HCT116 (cell line): Measurements from ENCODE around the gene ZBED6. TPM values are rescaled to one million over a fixed set of nuclear protein-coding genes. Genes with fewer than 3 reads are reported as not detected.
"Not testable (repeated sequence)": the region's sequence is repeated elsewhere in the genome, so short reads cannot be mapped to it uniquely, and the experiment has no call there.

Experiments
- ATAC-seq: fragments of 200-7000 bp; cut with Tn5 transposase; 2 replicates; pipeline ENCODE4 v1.9.1; 2020; ENCODE audit warnings: mild to moderate bottlenecking, moderate library complexity
- BruUV-seq: library from RNA; stranded (reverse); fragments of 400-500 nt; replicated peaks from 2 replicates; lab custom pipeline; 2021; lab: Mats Ljungman, UMichigan
- CTCF ChIA-PET: fragments of 300-600 bp; sonication (Branson Sonifier 250); formaldehyde crosslinking; loops from one replicate; lab custom pipeline; 2021; ENCODE audit warnings: antibody characterized with exemption; lab: Charles Lee
- POLR2A ChIA-PET: fragments of 300-600, 350-600 bp; sonication (Branson Sonifier 250); formaldehyde crosslinking; loops from one replicate; lab custom pipeline; 2021; ENCODE audit warnings: antibody characterized with exemption; lab: Charles Lee
- RAD21 ChIA-PET, 2 experiments: fragments of 300-600 bp; sonication (Branson Sonifier 250); formaldehyde crosslinking; loops; one replicate each; lab custom pipeline; 2023; ENCODE audit warnings: low total read pairs in 2 of 2; ENCODE audit not compliant: uncharacterized antibody in 2 of 2, unreplicated experiment in 2 of 2, low non-redundant PET in 1 of 2; lab: Charles Lee
- DNase-seq: peaks from one replicate; pipeline ENCODE4 v3.0.0-alpha.2; 2010; ENCODE audit warnings: low read depth, low spot score
- H2AFZ ChIP-seq: fragments of 200-600 bp; shearing (Covaris generic), sonication (generic); 2 replicates; pipeline ENCODE4 v1.6.1; 2017; ENCODE audit warnings: low read depth, mixed run types, mixed read lengths, antibody characterized with exemption, low read length; ENCODE audit not compliant: poor library complexity, severe bottlenecking
- H3K27ac ChIP-seq: 2 replicates; pipeline ENCODE4 v1.5.1; 2012; ENCODE audit warnings: low read depth, low read length
- H3K27me3 ChIP-seq: fragments of 200-600 bp; sonication (generic); 2 replicates; pipeline ENCODE4 v1.6.1; 2016; ENCODE audit warnings: mixed run types, low read length, mixed read lengths; ENCODE audit not compliant: insufficient read depth
- H3K36me3 ChIP-seq, 2 experiments: fragments of 200-500 bp in 1 of 2; fragments of 200-600 bp in 1 of 2; sonication (Bioruptor generic) in 1 of 2; sonication (generic) in 1 of 2; 2 replicates each; pipeline versions ENCODE4 v1.5.1 to v1.6.1; 2014 to 2016; ENCODE audit warnings: low read length in 2 of 2, inconsistent platforms in 1 of 2, mixed read lengths in 1 of 2, mixed run types in 1 of 2; ENCODE audit not compliant: insufficient read depth in 2 of 2, control insufficient read depth in 1 of 2
- H3K4me1 ChIP-seq, 2 experiments: fragments of 200-600 bp in 1 of 2; sonication (generic) in 1 of 2; 2 replicates each; pipeline versions ENCODE4 v1.5.1 to v1.6.1; 2012 to 2017; ENCODE audit warnings: low read length in 2 of 2, inconsistent platforms in 1 of 2, mild to moderate bottlenecking in 1 of 2, mixed read lengths in 1 of 2, mixed run types in 1 of 2, moderate library complexity in 1 of 2; ENCODE audit not compliant: insufficient read depth in 2 of 2, control insufficient read depth in 1 of 2
- H3K4me2 ChIP-seq: fragments of 200-600 bp; sonication (generic); 2 replicates; pipeline ENCODE4 v1.6.1; 2017; ENCODE audit warnings: mixed run types, low read length, mixed read lengths
- H3K4me3 ChIP-seq, 2 experiments: fragments of 200-600 bp in 1 of 2; sonication (generic) in 1 of 2; replicated peaks in 1 of 2; 2 replicates each; pipeline ENCODE4 v1.5.1; 2011 to 2016; ENCODE audit warnings: low read length in 2 of 2, control low read depth in 1 of 2, low read depth in 1 of 2, mild to moderate bottlenecking in 1 of 2, mixed read lengths in 1 of 2, mixed run types in 1 of 2
- H3K79me2 ChIP-seq: fragments of 200-600 bp; sonication (generic); 2 replicates; pipeline ENCODE4 v1.6.1; 2017; ENCODE audit warnings: mild to moderate bottlenecking, mixed run types, low read length, moderate library complexity, mixed read lengths; ENCODE audit not compliant: insufficient read depth
- H3K9ac ChIP-seq: fragments of 200-600 bp; sonication (generic); 2 replicates; pipeline ENCODE4 v1.6.1; 2016; ENCODE audit warnings: low read length, mixed read lengths
- H3K9me2 ChIP-seq: fragments of 200-600 bp; sonication (generic), shearing (Covaris generic); 2 replicates; pipeline ENCODE4 v1.6.1; 2017; ENCODE audit warnings: mixed run types, mild to moderate bottlenecking, moderate library complexity; ENCODE audit not compliant: insufficient read depth
- H3K9me3 ChIP-seq, 2 experiments: fragments of 200-500 bp in 1 of 2; fragments of 200-600 bp in 1 of 2; sonication (Bioruptor generic) in 1 of 2; sonication (generic) in 1 of 2; 2 replicates each; pipeline ENCODE4 v1.6.1; 2014 to 2017; ENCODE audit warnings: low read length in 2 of 2, mixed read lengths in 2 of 2, inconsistent platforms in 1 of 2, low read depth in 1 of 2, mild to moderate bottlenecking in 1 of 2, mixed run types in 1 of 2, moderate library complexity in 1 of 2; ENCODE audit not compliant: control insufficient read depth in 1 of 2, insufficient read depth in 1 of 2
- H4K20me1 ChIP-seq: fragments of 200-600 bp; sonication (generic), shearing (Covaris generic); 2 replicates; pipeline ENCODE4 v1.6.1; 2017; ENCODE audit warnings: mixed run types, mild to moderate bottlenecking, moderate library complexity; ENCODE audit not compliant: insufficient read depth
- CBX3 ChIP-seq: IDR thresholded peaks from 2 replicates; pipeline ENCODE4 v1.6.1; 2012; ENCODE audit warnings: low read depth
- CEBPB ChIP-seq: IDR thresholded peaks from 2 replicates; pipeline ENCODE4 v1.6.1; 2012; ENCODE audit warnings: low read depth
- CTCF ChIP-seq, 3 experiments: fragments of 200-600 bp in 1 of 3; sonication (generic) in 1 of 3; IDR thresholded peaks in 2 of 3; conservative IDR thresholded peaks in 1 of 3; 2 replicates each; pipeline ENCODE4 v1.5.1; 2012 to 2017; ENCODE audit warnings: low read depth in 2 of 3, low read length in 2 of 3, antibody characterized with exemption in 1 of 3, borderline replicate concordance in 1 of 3, control low read depth in 1 of 3, mild to moderate bottlenecking in 1 of 3, mixed read lengths in 1 of 3, mixed run types in 1 of 3, moderate library complexity in 1 of 3; ENCODE audit not compliant: insufficient read depth in 1 of 3
- POLR2AphosphoS5 ChIP-seq: IDR thresholded peaks from 2 replicates; pipeline ENCODE4 v1.6.1; 2011; ENCODE audit warnings: mild to moderate bottlenecking, low read depth, low read length, moderate library complexity
- RAD21 ChIP-seq: IDR thresholded peaks from 2 replicates; pipeline ENCODE4 v1.6.1; 2012; ENCODE audit warnings: low read depth, mild to moderate bottlenecking
- SP1 ChIP-seq: IDR thresholded peaks from 2 replicates; pipeline ENCODE4 v1.6.1; 2012; ENCODE audit warnings: low read depth
- SRF ChIP-seq: IDR thresholded peaks from 2 replicates; pipeline ENCODE4 v1.6.1; 2012; ENCODE audit warnings: low read depth
- TCF7L2 ChIP-seq: IDR thresholded peaks from 2 replicates; pipeline ENCODE4 v1.7.0; 2011; ENCODE audit warnings: borderline replicate concordance, inconsistent platforms; ENCODE audit not compliant: insufficient read depth, insufficient read length; ENCODE audit errors: extremely low read depth
- ZFX ChIP-seq: fragments of 450-650 bp; IDR thresholded peaks from 2 replicates; pipeline ENCODE4 v1.6.1; 2017
- ZNF274 ChIP-seq: fragments of 200-500 bp; sonication (Bioruptor generic); IDR thresholded peaks from 2 replicates; pipeline ENCODE4 v1.6.1; 2014; ENCODE audit warnings: mild to moderate bottlenecking, low read depth, low read length, inconsistent platforms
- intact Hi-C: fragments of 100-400 bp; cut with micrococcal nuclease; formaldehyde crosslinking; loops from 2 replicates; pipeline ENCODE4 v1.10.0; 2022
- total RNA-seq: library from RNA; stranded (reverse); gene quantifications from one replicate; pipeline ENCODE4 v1.2.1, GENCODE V29; 2021; ENCODE audit not compliant: unreplicated experiment
- TF ChIP-seq, protein P1 (sequence below): IDR thresholded peaks from 2 replicates; pipeline ENCODE4 v1.6.1; 2012

The ZBED6 gene
- total RNA-seq, 1 experiment from 2014 or later, result 26.9 TPM

DNA sequence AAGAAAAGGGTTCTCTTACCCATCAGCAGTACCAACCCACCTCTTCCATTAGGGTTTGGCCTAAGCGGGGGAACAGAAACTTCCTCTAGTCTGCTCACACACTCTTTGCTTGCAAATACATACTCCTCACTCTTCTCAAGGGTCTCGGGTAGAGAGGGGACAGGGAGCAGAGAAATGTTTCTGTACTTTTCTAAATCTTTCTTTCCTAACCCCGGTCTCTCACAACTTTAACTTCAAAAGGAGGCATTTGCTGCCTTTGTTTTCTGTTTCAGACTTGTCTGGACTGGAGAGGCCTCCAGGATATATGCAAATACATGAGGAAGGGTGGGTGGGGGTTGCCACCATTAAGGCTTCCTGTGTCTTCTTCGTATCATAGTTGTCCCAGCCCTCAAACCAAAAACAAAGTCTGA is 41.0 kb upstream of the ZBED6 start:
- no peak overlapping the region for H3K4me3 ChIP-seq
- ChIA-PET RAD21 (no interaction called here), POLR2A (no interaction called here), CTCF (no interaction called here)
- TF ChIP-seq CBX3 (no peak), RAD21 (no peak), CTCF (IDR thresholded peaks at IDR 0.05 in 2 of 3, conservative IDR thresholded peaks at IDR 0.05 in 1 of 3; ENCODE audit: borderline replicate concordance in 1 of 3, insufficient read depth in 1 of 3, low read depth in 2 of 3, low read length in 2 of 3) (no peak), POLR2AphosphoS5 (no peak), SP1 (no peak), SRF (no peak), ZFX (no peak), CEBPB (no peak)
- TF ChIP-seq, protein P1, sequence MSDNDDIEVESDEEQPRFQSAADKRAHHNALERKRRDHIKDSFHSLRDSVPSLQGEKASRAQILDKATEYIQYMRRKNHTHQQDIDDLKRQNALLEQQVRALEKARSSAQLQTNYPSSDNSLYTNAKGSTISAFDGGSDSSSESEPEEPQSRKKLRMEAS, result no peak
- no peaks in the 10 kb centered on the region for H4K20me1 ChIP-seq
- H3K27me3 ChIP-seq, result no peaks in the 10 kb centered on the region
- H3K79me2 ChIP-seq, result no peaks in the 10 kb centered on the region
- H3K9ac ChIP-seq, result no peak overlapping the region
- H3K4me2 ChIP-seq, result no peak overlapping the region
- no peak overlapping the region for H3K27ac ChIP-seq
- no TSS peak for BruUV-seq
- no peak for DNase-seq
- no peaks in the 10 kb centered on the region for H3K36me3 ChIP-seq
- no peak for ATAC-seq
- intact Hi-C loops, result no loop called here
- no peak overlapping the region for H2AFZ ChIP-seq
- no peaks in the 10 kb centered on the region for H3K9me2 ChIP-seq
- no peaks in the 10 kb centered on the region for H3K9me3 ChIP-seq
- H3K4me1 ChIP-seq, result peaks cover 27 to 55% of the 10 kb centered on the region in 2 experiments

GRCh38 chr1:203756036-203756435 is 39.4 kb upstream of the ZBED6 start:
- H3K4me3 ChIP-seq, result no peak overlapping the region
- TF ChIP-seq TCF7L2, result no peak
- TF ChIP-seq ZNF274, result no peak
- no peak for TF ChIP-seq SRF
- TF ChIP-seq SP1, result no peak
- H3K27ac ChIP-seq, result peak overlapping the region; percentile 53; the same call in 1 of the 2 replicates
- no peaks in the 10 kb centered on the region for H3K9me3 ChIP-seq
- H3K9ac ChIP-seq, result peak overlapping the region; percentile 4; the same call in 1 of the 2 replicates
- H3K4me2 ChIP-seq, result peak overlapping the region; percentile 57
- no peak for DNase-seq
- no TSS peak for BruUV-seq
- no peaks in the 10 kb centered on the region for H4K20me1 ChIP-seq
- ATAC-seq, result no peak
- H3K4me1 ChIP-seq, result peaks cover 27 to 51% of the 10 kb centered on the region in 2 experiments
- intact Hi-C loops, result no loop called here
- CTCF ChIA-PET, result no interaction called here
- H2AFZ ChIP-seq, result peak overlapping the region; percentile 36
- RAD21 ChIA-PET, result no interaction called here
- no peaks in the 10 kb centered on the region for H3K27me3 ChIP-seq
- no peaks in the 10 kb centered on the region for H3K9me2 ChIP-seq
- no peaks in the 10 kb centered on the region for H3K79me2 ChIP-seq
- POLR2A ChIA-PET, result no interaction called here
- no peaks in the 10 kb centered on the region for H3K36me3 ChIP-seq

DNA sequence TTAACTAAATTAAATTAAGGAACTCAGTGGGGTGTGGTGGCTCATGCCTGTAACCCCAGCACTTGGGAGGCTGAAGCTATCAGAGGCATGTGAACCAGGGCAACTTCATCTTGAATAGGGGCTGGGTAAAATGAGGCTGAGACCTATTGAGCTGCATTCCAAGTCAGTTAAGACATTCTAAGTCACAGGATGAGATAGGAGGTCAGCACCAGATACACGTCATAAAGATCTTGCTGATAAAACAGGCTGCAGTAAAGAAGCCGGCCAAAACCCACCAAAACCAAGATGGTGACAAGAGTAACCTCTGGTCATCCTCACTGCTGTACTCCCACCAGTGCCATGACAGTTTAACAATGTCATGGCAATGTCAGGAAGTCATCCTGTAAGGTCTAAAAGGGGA is 36.7 kb upstream of the ZBED6 start:
- peaks cover 15 to 29% of the 10 kb centered on the region in 2 experiments for H3K4me1 ChIP-seq
- H3K4me2 ChIP-seq, H2AFZ ChIP-seq, BruUV-seq, H3K9me2 ChIP-seq, H3K27ac ChIP-seq, H3K27me3 ChIP-seq, intact Hi-C loops, DNase-seq, H3K9me3 ChIP-seq, H3K9ac ChIP-seq, CTCF ChIA-PET, RAD21 ChIA-PET, H3K4me3 ChIP-seq, ATAC-seq, H3K36me3 ChIP-seq, H4K20me1 ChIP-seq, H3K79me2 ChIP-seq, POLR2A ChIA-PET: not testable (repeated sequence)
